ENCODE measurements around the gene CLMP.

The CLMP gene

GRCh38 chr11:123190518-123190917 is 4.5 kb downstream of the CLMP start:
- DNase-seq (ENCODE audit: low read depth in 1 of 2, low spot score in 1 of 2) = no peak

- no peak for DNase-seq (ENCODE audit: low read depth in 1 of 2, low spot score in 1 of 2)
Measured at GRCh38 chr11:123188508-123189165, 6.4 kb downstream of the CLMP start.

GRCh38 chr11:123187665-123188507 is 7.2 kb downstream of the CLMP start:
- DNase-seq (ENCODE audit: low read depth in 1 of 2, low spot score in 1 of 2) = no peak

- no peak for DNase-seq (ENCODE audit: low read depth in 1 of 2, low spot score in 1 of 2)
Measured at GRCh38 chr11:123187248-123187647, 7.8 kb downstream of the CLMP start.

GRCh38 chr11:123186286-123186685 is 8.8 kb downstream of the CLMP start:
- no peak for DNase-seq (ENCODE audit: low read depth in 1 of 2, low spot score in 1 of 2)

GRCh38 chr11:123185326-123185725 is 9.7 kb downstream of the CLMP start:
- no peak for DNase-seq (ENCODE audit: low read depth in 1 of 2, low spot score in 1 of 2)

GRCh38 chr11:123184531-123184930 is 10.5 kb downstream of the CLMP start:
- no peak for DNase-seq (ENCODE audit: low read depth in 1 of 2, low spot score in 1 of 2)

GRCh38 chr11:123183391-123184099 is 11.5 kb downstream of the CLMP start:
- no peak for DNase-seq (ENCODE audit: low read depth in 1 of 2, low spot score in 1 of 2)

GRCh38 chr11:123181767-123182500 is 13.1 kb downstream of the CLMP start:
- no peak for DNase-seq (ENCODE audit: low read depth in 1 of 2, low spot score in 1 of 2)

GRCh38 chr11:123181075-123181474 is 14.0 kb downstream of the CLMP start:
- no peak for DNase-seq (ENCODE audit: low read depth in 1 of 2, low spot score in 1 of 2)

GRCh38 chr11:123180574-123180973 is 14.5 kb downstream of the CLMP start:
- no peak for DNase-seq (ENCODE audit: low read depth in 1 of 2, low spot score in 1 of 2)

GRCh38 chr11:123180166-123180565 is 14.9 kb downstream of the CLMP start:
- no peak for DNase-seq (ENCODE audit: low read depth in 1 of 2, low spot score in 1 of 2)

GRCh38 chr11:123179586-123179985 is 15.5 kb downstream of the CLMP start:
- DNase-seq (ENCODE audit: low read depth in 1 of 2, low spot score in 1 of 2) = no peak

- DNase-seq (ENCODE audit: low read depth in 1 of 2, low spot score in 1 of 2) = no peak
Measured at GRCh38 chr11:123178186-123178585, 16.9 kb downstream of the CLMP start.

- no peak for DNase-seq (ENCODE audit: low read depth in 1 of 2, low spot score in 1 of 2)
Measured at GRCh38 chr11:123176785-123177184, 18.3 kb downstream of the CLMP start.

GRCh38 chr11:123174196-123175183 is 20.6 kb downstream of the CLMP start:
- DNase-seq (ENCODE audit: low read depth in 1 of 2, low spot score in 1 of 2) = no peak

- no peak for DNase-seq (ENCODE audit: low read depth in 1 of 2, low spot score in 1 of 2)
Measured at GRCh38 chr11:123173856-123174186, 21.2 kb downstream of the CLMP start.

- no peak for DNase-seq (ENCODE audit: low read depth in 1 of 2, low spot score in 1 of 2)
Measured at GRCh38 chr11:123173040-123173855, 21.8 kb downstream of the CLMP start.

- DNase-seq (ENCODE audit: low read depth in 1 of 2, low spot score in 1 of 2) = no peak
Measured at GRCh38 chr11:123170929-123171328, 24.1 kb downstream of the CLMP start.
